ENCODE results near the gene SPESP1.

Gene SPESP1

DNA sequence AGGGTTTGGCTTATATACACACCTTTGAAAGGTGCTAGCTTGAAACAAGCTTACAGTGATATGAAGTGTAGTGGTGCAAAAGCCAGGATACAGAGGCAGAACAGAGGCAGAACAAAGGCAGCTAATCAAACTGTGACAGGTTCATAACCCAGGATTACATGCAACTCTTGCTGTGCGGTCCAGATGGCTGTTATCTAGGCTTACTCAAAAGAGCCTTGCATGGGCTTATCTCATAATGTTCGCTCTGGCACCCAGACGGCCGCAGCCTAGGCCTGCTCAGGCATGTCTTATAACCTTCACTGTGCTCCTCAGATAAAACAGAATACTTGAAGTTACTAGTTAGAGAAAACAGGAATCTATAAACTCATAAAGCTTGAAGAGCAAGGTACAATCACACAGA lies 61.4 kb downstream of the SPESP1 start:
- no peak for DNase-seq (ENCODE audit: low read depth in 2 of 2)

DNA sequence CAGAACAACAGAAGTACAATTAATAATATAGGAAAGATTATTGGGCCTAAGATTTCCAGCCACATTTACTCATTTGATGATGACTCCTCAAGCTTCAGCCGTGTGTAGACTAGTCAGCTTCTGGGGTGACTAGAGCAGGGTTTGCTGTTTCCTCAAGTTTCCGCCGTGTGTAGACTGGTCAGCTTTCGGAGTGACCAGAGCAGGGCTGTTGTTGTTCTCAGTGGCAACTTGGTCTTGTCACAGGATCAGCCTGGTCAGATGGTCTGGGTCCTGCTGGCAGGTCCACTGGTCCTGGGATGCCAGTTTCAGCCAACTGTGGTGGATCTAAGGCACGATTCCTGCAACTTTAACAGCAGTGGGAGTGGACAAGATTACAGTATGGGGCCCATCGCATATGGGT lies 62.4 kb downstream of the SPESP1 start:
- no peak for DNase-seq (ENCODE audit: low read depth in 2 of 2)

GRCh38 chr15:68993276-68993675 lies 63.0 kb downstream of the SPESP1 start:
- no peak for DNase-seq (ENCODE audit: low read depth in 2 of 2)

DNA sequence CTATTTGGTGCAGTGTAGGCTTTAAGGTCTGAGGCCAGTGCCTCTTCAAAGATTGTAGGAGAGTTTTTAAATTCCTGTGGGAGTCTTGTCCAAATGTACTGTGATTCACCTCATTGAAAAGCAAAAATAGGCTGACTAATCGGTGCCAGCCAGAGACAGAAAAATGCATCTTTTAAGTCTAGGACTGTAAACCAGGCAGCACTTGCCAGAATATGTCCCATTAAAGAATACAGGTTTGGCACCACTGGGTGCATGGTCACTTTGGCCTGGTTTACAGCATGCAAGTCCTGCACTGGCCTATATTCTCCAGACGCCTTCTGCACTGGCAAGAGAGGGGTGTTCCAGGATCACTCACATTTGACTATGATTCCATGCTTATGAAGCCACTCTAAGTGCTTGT lies 63.8 kb downstream of the SPESP1 start:
- no peak for DNase-seq (ENCODE audit: low read depth in 2 of 2)

- no peak for DNase-seq (ENCODE audit: low read depth in 2 of 2)
Observed at GRCh38 chr15:68994981-68995761, 64.8 kb downstream of the SPESP1 start.
